HepG2 (cell line): ENCODE measurements around the gene WDR81. TPM values are rescaled to one million over a fixed set of nuclear protein-coding genes. Genes with fewer than 3 reads are reported as not detected.

Experiments
- FOXK2 ChIP-seq: fragments of 450-650 bp; IDR thresholded peaks from 2 replicates; pipeline ENCODE4 v1.6.1; 2016
- GPN1 ChIP-seq: sonication (generic); formaldehyde crosslinking; IDR thresholded peaks from 2 replicates; pipeline ENCODE4 v1.5.1; 2020; ENCODE audit warnings: missing genetic modification reagents, borderline replicate concordance
- HES4 ChIP-seq: sonication (generic); formaldehyde crosslinking; IDR thresholded peaks from 2 replicates; pipeline ENCODE4 v1.9.0; 2021; ENCODE audit warnings: mild to moderate bottlenecking, missing genetic modification reagents, borderline replicate concordance
- KDM5A ChIP-seq: fragments of 200-600 bp; sonication (generic); IDR thresholded peaks from 2 replicates; pipeline ENCODE4 v1.7.0; 2018; ENCODE audit warnings: antibody characterized with exemption, mild to moderate bottlenecking, low read length, borderline replicate concordance
- KDM5B ChIP-seq: sonication (generic); formaldehyde crosslinking; IDR thresholded peaks from 2 replicates; pipeline ENCODE4 v1.4.0; 2020; ENCODE audit warnings: missing genetic modification reagents, mild to moderate bottlenecking, borderline replicate concordance
- KMT2B ChIP-seq: IDR thresholded peaks from 2 replicates; pipeline ENCODE4 v1.6.1; 2016; ENCODE audit warnings: missing genetic modification reagents, missing compliant biosample characterization
- MEIS1 ChIP-seq: sonication (generic); formaldehyde crosslinking; IDR thresholded peaks from 2 replicates; pipeline ENCODE4 v1.9.0; 2021; ENCODE audit warnings: mild to moderate bottlenecking, missing genetic modification reagents, moderate library complexity, borderline replicate concordance
- NFE2L2 ChIP-seq: fragments of 150-350 bp; IDR thresholded peaks from 2 replicates; pipeline ENCODE4 v1.6.1; 2014; ENCODE audit warnings: low read length
- NFYB ChIP-seq: sonication (generic); formaldehyde crosslinking; IDR thresholded peaks from 2 replicates; pipeline ENCODE4 v1.4.0; 2020; ENCODE audit warnings: missing genetic modification reagents
- NR2C2 ChIP-seq: sonication (generic); formaldehyde crosslinking; IDR thresholded peaks from 2 replicates; pipeline ENCODE4 v1.4.0; 2020; ENCODE audit warnings: missing genetic modification reagents, mild to moderate bottlenecking, moderate library complexity, borderline replicate concordance
- ZMYM4 ChIP-seq: sonication (generic); formaldehyde crosslinking; IDR thresholded peaks from 2 replicates; pipeline ENCODE4 v1.8.1; 2023; ENCODE audit warnings: mild to moderate bottlenecking, missing genetic modification reagents
- ZNF296 ChIP-seq: sonication (generic); formaldehyde crosslinking; conservative IDR thresholded peaks from 2 replicates; pipeline ENCODE4 v1.5.0; 2020; ENCODE audit warnings: mild to moderate bottlenecking, missing genetic modification reagents
- ZNF709 ChIP-seq: sonication (generic); formaldehyde crosslinking; IDR thresholded peaks from 2 replicates; pipeline ENCODE4 v1.5.0; 2020; ENCODE audit warnings: mild to moderate bottlenecking, missing genetic modification reagents
- ZNF761 ChIP-seq: sonication (generic); formaldehyde crosslinking; conservative IDR thresholded peaks from 2 replicates; pipeline ENCODE4 v1.4.0; 2020; ENCODE audit warnings: mild to moderate bottlenecking, missing genetic modification reagents
- ZNF790 ChIP-seq: sonication (generic); formaldehyde crosslinking; IDR thresholded peaks from 2 replicates; pipeline ENCODE4 v1.8.0; 2022; ENCODE audit warnings: missing genetic modification reagents, mild to moderate bottlenecking, borderline replicate concordance
- ZNF883 ChIP-seq: sonication (generic); formaldehyde crosslinking; IDR thresholded peaks from 2 replicates; pipeline ENCODE4 v1.5.1; 2020; ENCODE audit warnings: mild to moderate bottlenecking, missing genetic modification reagents; ENCODE audit errors: not compliant biosample characterization
- polyA plus RNA-seq, 8 experiments: library from polyadenylated mRNA; depleted of rRNA in 3 of 8; stranded (reverse) in 7 of 8; unstranded in 1 of 8; fragments of >200 nt; fragmentation: Illumina TruSeq in 4 of 8; extraction: Trizol in 4 of 8; gene quantifications; 2 replicates each; pipeline versions ENCODE4 v1.2.1 to v1.2.3, GENCODE V29; 2011 to 2016; ENCODE audit warnings: low read depth in 4 of 8, missing spikeins in 1 of 8, mixed read lengths in 1 of 8; ENCODE audit not compliant: insufficient read depth in 1 of 8
- total RNA-seq, 5 experiments: library from RNA; depleted of rRNA; stranded (reverse); fragments of >200 nt; fragmentation: Illumina TruSeq; extraction: Trizol; gene quantifications; 2 replicates each; pipeline ENCODE4 v1.2.3, GENCODE V29; 2016; ENCODE audit warnings: low read depth in 1 of 5
- TF ChIP-seq, protein P1 (sequence below): sonication (generic); formaldehyde crosslinking; IDR thresholded peaks from 2 replicates; pipeline ENCODE4 v1.4.0; 2020; ENCODE audit warnings: mild to moderate bottlenecking, low read depth, missing genetic modification reagents
- TF ChIP-seq, protein P2 (sequence below): sonication (generic); formaldehyde crosslinking; conservative IDR thresholded peaks from 2 replicates; pipeline ENCODE4 v1.8.0; 2022; ENCODE audit warnings: low read depth, missing genetic modification reagents
- TF ChIP-seq, protein P3 (sequence below): sonication (generic); formaldehyde crosslinking; IDR thresholded peaks from 2 replicates; pipeline ENCODE4 v1.8.1; 2022; ENCODE audit warnings: low read depth, mild to moderate bottlenecking, missing genetic modification reagents
- TF ChIP-seq, protein P4 (sequence below): IDR thresholded peaks from 2 replicates; pipeline ENCODE4 v1.6.1; 2018; ENCODE audit warnings: missing genetic modification reagents, mild to moderate bottlenecking, missing compliant biosample characterization
- TF ChIP-seq, protein P5 (sequence below): sonication (generic); formaldehyde crosslinking; IDR thresholded peaks from 2 replicates; pipeline ENCODE4 v1.8.1; 2023; ENCODE audit warnings: mild to moderate bottlenecking, missing genetic modification reagents, borderline replicate concordance

The WDR81 gene
- total and polyA plus RNA-seq, 2 of the 13 experiments (the other 11 are each of a cell fraction or from before 2014, with no cell fraction given) = 9.1 to 16.7 TPM

DNA sequence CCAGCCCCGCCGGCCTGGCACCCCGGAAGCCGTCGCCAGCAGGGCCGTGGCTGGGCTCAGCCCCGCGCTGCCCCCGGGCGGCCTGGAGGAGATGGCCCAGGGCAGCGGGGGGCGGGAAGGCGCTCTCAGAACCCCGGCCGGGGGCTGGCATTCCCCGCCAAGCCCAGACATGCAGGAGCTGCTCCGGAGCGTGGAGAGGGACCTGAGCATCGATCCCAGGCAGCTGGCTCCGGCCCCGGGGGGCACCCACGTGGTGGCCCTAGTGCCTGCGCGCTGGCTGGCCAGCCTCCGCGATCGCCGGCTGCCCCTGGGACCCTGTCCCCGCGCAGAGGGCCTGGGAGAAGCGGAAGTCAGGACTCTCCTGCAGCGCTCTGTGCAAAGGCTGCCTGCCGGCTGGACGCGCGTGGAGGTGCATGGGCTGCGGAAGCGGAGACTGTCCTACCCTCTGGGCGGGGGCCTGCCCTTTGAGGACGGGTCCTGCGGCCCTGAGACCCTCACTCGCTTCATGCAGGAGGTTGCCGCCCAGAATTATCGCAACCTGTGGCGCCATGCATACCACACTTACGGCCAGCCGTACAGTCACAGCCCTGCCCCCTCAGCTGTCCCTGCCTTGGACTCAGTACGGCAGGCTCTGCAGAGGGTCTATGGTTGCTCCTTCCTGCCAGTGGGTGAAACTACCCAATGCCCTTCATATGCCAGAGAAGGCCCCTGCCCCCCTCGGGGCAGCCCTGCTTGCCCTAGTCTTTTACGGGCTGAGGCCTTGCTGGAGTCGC lies 551 bp downstream of the WDR81 start (continued):
- TF ChIP-seq ZNF761 (CRISPR knock-in tag) (peak; percentile 68; the same call in 1 of the 2 replicates), ZNF709 (CRISPR knock-in tag) (peak; percentile 69; the same call in 1 of the 2 replicates), ZNF883 (CRISPR knock-in tag) (peak; percentile 58), ZNF296 (CRISPR knock-in tag) (peak; percentile 69; the same call in 1 of the 2 replicates), NFYB (CRISPR knock-in tag) (no peak), NR2C2 (peak; percentile 45; the same call in 1 of the 2 replicates), GPN1 (CRISPR knock-in tag) (no peak), MEIS1 (CRISPR knock-in tag) (0 out of 2 replicates have a peak, but pooled peaks have one; percentile 13), KDM5B (CRISPR knock-in tag) (peak; percentile 85), ZMYM4 (CRISPR knock-in tag) (0 out of 2 replicates have a peak, but pooled peaks have one; percentile 38), FOXK2 (no peak), KMT2B (CRISPR knock-in tag) (peak; percentile 46; the same call in 1 of the 2 replicates), ZNF790 (CRISPR knock-in tag) (peak; percentile 79; the same call in 1 of the 2 replicates), NFE2L2 (no peak), HES4 (CRISPR knock-in tag) (0 out of 2 replicates have a peak, but pooled peaks have one; percentile 40), KDM5A (peak; percentile 59; the same call in 1 of the 2 replicates)
- TF ChIP-seq, protein P1, sequence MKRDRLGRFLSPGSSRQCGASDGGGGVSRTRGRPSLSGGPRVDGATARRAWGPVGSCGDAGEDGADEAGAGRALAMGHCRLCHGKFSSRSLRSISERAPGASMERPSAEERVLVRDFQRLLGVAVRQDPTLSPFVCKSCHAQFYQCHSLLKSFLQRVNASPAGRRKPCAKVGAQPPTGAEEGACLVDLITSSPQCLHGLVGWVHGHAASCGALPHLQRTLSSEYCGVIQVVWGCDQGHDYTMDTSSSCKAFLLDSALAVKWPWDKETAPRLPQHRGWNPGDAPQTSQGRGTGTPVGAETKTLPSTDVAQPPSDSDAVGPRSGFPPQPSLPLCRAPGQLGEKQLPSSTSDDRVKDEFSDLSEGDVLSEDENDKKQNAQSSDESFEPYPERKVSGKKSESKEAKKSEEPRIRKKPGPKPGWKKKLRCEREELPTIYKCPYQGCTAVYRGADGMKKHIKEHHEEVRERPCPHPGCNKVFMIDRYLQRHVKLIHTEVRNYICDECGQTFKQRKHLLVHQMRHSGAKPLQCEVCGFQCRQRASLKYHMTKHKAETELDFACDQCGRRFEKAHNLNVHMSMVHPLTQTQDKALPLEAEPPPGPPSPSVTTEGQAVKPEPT = no peak
- TF ChIP-seq, protein P2, sequence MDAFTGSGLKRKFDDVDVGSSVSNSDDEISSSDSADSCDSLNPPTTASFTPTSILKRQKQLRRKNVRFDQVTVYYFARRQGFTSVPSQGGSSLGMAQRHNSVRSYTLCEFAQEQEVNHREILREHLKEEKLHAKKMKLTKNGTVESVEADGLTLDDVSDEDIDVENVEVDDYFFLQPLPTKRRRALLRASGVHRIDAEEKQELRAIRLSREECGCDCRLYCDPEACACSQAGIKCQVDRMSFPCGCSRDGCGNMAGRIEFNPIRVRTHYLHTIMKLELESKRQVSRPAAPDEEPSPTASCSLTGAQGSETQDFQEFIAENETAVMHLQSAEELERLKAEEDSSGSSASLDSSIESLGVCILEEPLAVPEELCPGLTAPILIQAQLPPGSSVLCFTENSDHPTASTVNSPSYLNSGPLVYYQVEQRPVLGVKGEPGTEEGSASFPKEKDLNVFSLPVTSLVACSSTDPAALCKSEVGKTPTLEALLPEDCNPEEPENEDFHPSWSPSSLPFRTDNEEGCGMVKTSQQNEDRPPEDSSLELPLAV = 0 out of 2 replicates have a peak, but pooled peaks have one; percentile 67
- TF ChIP-seq, protein P3, sequence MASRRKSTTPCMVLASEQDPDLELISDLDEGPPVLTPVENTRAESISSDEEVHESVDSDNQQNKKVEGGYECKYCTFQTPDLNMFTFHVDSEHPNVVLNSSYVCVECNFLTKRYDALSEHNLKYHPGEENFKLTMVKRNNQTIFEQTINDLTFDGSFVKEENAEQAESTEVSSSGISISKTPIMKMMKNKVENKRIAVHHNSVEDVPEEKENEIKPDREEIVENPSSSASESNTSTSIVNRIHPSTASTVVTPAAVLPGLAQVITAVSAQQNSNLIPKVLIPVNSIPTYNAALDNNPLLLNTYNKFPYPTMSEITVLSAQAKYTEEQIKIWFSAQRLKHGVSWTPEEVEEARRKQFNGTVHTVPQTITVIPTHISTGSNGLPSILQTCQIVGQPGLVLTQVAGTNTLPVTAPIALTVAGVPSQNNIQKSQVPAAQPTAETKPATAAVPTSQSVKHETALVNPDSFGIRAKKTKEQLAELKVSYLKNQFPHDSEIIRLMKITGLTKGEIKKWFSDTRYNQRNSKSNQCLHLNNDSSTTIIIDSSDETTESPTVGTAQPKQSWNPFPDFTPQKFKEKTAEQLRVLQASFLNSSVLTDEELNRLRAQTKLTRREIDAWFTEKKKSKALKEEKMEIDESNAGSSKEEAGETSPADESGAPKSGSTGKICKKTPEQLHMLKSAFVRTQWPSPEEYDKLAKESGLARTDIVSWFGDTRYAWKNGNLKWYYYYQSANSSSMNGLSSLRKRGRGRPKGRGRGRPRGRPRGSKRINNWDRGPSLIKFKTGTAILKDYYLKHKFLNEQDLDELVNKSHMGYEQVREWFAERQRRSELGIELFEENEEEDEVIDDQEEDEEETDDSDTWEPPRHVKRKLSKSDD (CRISPR knock-in tag) = peak; percentile 51; the same call in 1 of the 2 replicates
- TF ChIP-seq, protein P4, sequence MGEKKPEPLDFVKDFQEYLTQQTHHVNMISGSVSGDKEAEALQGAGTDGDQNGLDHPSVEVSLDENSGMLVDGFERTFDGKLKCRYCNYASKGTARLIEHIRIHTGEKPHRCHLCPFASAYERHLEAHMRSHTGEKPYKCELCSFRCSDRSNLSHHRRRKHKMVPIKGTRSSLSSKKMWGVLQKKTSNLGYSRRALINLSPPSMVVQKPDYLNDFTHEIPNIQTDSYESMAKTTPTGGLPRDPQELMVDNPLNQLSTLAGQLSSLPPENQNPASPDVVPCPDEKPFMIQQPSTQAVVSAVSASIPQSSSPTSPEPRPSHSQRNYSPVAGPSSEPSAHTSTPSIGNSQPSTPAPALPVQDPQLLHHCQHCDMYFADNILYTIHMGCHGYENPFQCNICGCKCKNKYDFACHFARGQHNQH (CRISPR knock-in tag) = peak; percentile 31; the same call in 1 of the 2 replicates
- TF ChIP-seq, protein P5, sequence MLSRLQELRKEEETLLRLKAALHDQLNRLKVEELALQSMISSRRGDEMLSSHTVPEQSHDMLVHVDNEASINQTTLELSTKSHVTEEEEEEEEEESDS = no peak
